PC-3 (cell line): ENCODE results near the gene TMEM218.

Source experiments
- CTCF ChIP-seq: fragments of 300-600 bp; sonication (generic); conservative IDR thresholded peaks from 2 replicates; pipeline ENCODE4 v1.5.1; 2017; ENCODE audit warnings: antibody characterized with exemption, low read depth, mild to moderate bottlenecking, low read length
- EZH2 ChIP-seq: fragments of 300-600 bp; sonication (generic); IDR thresholded peaks from one replicate; pipeline ENCODE4 v1.6.1; 2017; ENCODE audit warnings: antibody characterized with exemption, mild to moderate bottlenecking, low read length; ENCODE audit not compliant: unreplicated experiment
- EZH2phosphoT487 ChIP-seq: fragments of 300-600 bp; sonication (generic); IDR thresholded peaks from 2 replicates; pipeline ENCODE4 v1.6.1; 2018; ENCODE audit warnings: mild to moderate bottlenecking, antibody characterized with exemption, low read length, borderline replicate concordance

- TF ChIP-seq CTCF (no peak), EZH2 (no peak), EZH2phosphoT487 (no peak)
These were observed 35.0 kb downstream of the TMEM218 start for GRCh38 chr11:125076378-125076945.
